PC-3 (cell line): ENCODE results near the gene C1orf159. TPM values are rescaled to one million over a fixed set of nuclear protein-coding genes. Genes with fewer than 3 reads are reported as not detected.

ENCODE experiments used
- ATAC-seq: fragments of 200-7000 bp; cut with Tn5 transposase; 2 replicates; pipeline ENCODE4 v1.9.1; 2020; ENCODE audit warnings: mild to moderate bottlenecking, moderate library complexity
- BruUV-seq: library from RNA; stranded (reverse); fragments of 400-500 nt; replicated peaks from 2 replicates; lab custom pipeline; 2021; lab: Mats Ljungman, UMichigan
- CTCF ChIA-PET: fragments of 300-600 bp; sonication (Branson Sonifier 250); formaldehyde crosslinking; loops from one replicate; lab custom pipeline; 2022; ENCODE audit warnings: antibody characterized with exemption; lab: Charles Lee
- POLR2A ChIA-PET: fragments of 300-600 bp; sonication (Branson Sonifier 250); formaldehyde crosslinking; loops from one replicate; lab custom pipeline; 2022; ENCODE audit warnings: antibody characterized with exemption; ENCODE audit not compliant: unreplicated experiment; lab: Charles Lee
- DNase-seq: peaks from one replicate; pipeline ENCODE4 v3.0.0-alpha.2; 2015
- H2AFZ ChIP-seq: fragments of 300-600 bp; sonication (generic); 2 replicates; pipeline ENCODE4 v1.6.0; 2016; ENCODE audit warnings: antibody characterized with exemption, low read length
- H3F3A ChIP-seq: fragments of 300-600 bp; sonication (generic); one replicate; pipeline ENCODE4 v1.6.0; 2017; ENCODE audit warnings: antibody characterized with exemption, low read length, control low read depth, mild to moderate bottlenecking; ENCODE audit not compliant: unreplicated experiment
- H3K27ac ChIP-seq: fragments of 300-600 bp; sonication (generic); 2 replicates; pipeline ENCODE4 v1.5.1; 2016; ENCODE audit warnings: mild to moderate bottlenecking, low read length
- H3K27me3 ChIP-seq: fragments of 300-600 bp; sonication (generic); 2 replicates; pipeline ENCODE4 v1.6.1; 2016; ENCODE audit warnings: low read length, mixed read lengths
- H3K36me3 ChIP-seq: fragments of 300-600 bp; sonication (generic); 2 replicates; pipeline ENCODE4 v1.6.1; 2016; ENCODE audit warnings: low read depth, mixed run types, low read length, mixed read lengths
- H3K4me1 ChIP-seq: fragments of 300-600 bp; sonication (generic); 2 replicates; pipeline ENCODE4 v1.5.1; 2016; ENCODE audit warnings: low read length; ENCODE audit not compliant: insufficient read depth
- H3K4me2 ChIP-seq: fragments of 300-600 bp; sonication (generic); 2 replicates; pipeline ENCODE4 v1.6.0; 2016; ENCODE audit warnings: low read length
- H3K4me3 ChIP-seq: fragments of 300-600 bp; sonication (generic); 2 replicates; pipeline ENCODE4 v1.5.1; 2016; ENCODE audit warnings: mild to moderate bottlenecking, low read length, mixed read lengths
- H3K79me2 ChIP-seq: fragments of 300-600 bp; sonication (generic); 2 replicates; pipeline ENCODE4 v1.6.1; 2017; ENCODE audit warnings: low read length, mixed read lengths
- H3K9ac ChIP-seq: fragments of 300-600 bp; sonication (generic); 2 replicates; pipeline ENCODE4 v1.6.0; 2016; ENCODE audit warnings: mild to moderate bottlenecking, low read length
- H3K9me2 ChIP-seq: fragments of 300-600 bp; sonication (generic); replicated peaks from 2 replicates; pipeline ENCODE4 v1.6.1; 2016; ENCODE audit warnings: mixed run types, low read length, mixed read lengths
- H3K9me3 ChIP-seq: fragments of 300-600 bp; sonication (generic); 2 replicates; pipeline ENCODE4 v1.6.1; 2016; ENCODE audit warnings: low read length, mixed read lengths
- H4K20me1 ChIP-seq: fragments of 300-600 bp; sonication (generic); 2 replicates; pipeline ENCODE4 v1.6.1; 2016; ENCODE audit warnings: low read length, mixed read lengths
- CTCF ChIP-seq: fragments of 300-600 bp; sonication (generic); conservative IDR thresholded peaks from 2 replicates; pipeline ENCODE4 v1.5.1; 2017; ENCODE audit warnings: antibody characterized with exemption, low read depth, mild to moderate bottlenecking, low read length
- EZH2 ChIP-seq: fragments of 300-600 bp; sonication (generic); IDR thresholded peaks from one replicate; pipeline ENCODE4 v1.6.1; 2017; ENCODE audit warnings: antibody characterized with exemption, mild to moderate bottlenecking, low read length; ENCODE audit not compliant: unreplicated experiment
- EZH2phosphoT487 ChIP-seq: fragments of 300-600 bp; sonication (generic); IDR thresholded peaks from 2 replicates; pipeline ENCODE4 v1.6.1; 2018; ENCODE audit warnings: mild to moderate bottlenecking, antibody characterized with exemption, low read length, borderline replicate concordance
- intact Hi-C: fragments of 100-400 bp; cut with micrococcal nuclease; formaldehyde crosslinking; loops from 2 replicates; pipeline ENCODE4 v1.9.0; 2023
- total RNA-seq: library from RNA; depleted of rRNA; stranded (reverse); fragments of >200 nt; gene quantifications from 2 replicates; pipeline ENCODE4 v1.2.3, GENCODE V29; 2014

C1orf159 gene
- total RNA-seq, 1 experiment from 2014 or later, result 78.0 TPM

- Histone ChIP-seq H3K4me2 (no peak overlapping the region), H3K36me3 (no peaks in the 10 kb centered on the region), H3K79me2 (peaks cover 39% of the 10 kb centered on the region), H4K20me1 (peaks cover 27% of the 10 kb centered on the region), H3K9me3 (no peaks in the 10 kb centered on the region), H3K27ac (no peak overlapping the region), H3K9ac (no peak overlapping the region), H3K4me3 (no peak overlapping the region), H3K27me3 (no peaks in the 10 kb centered on the region), H2AFZ (no peak overlapping the region), H3K9me2 (no peaks in the 10 kb centered on the region), H3F3A (no peaks in the 10 kb centered on the region), H3K4me1 (peaks cover 32% of the 10 kb centered on the region)
- TF ChIP-seq CTCF (no peak), EZH2 (no peak), EZH2phosphoT487 (no peak)
- no TSS peak for BruUV-seq
- no peak for DNase-seq
- POLR2A ChIA-PET, result no interaction called here
- intact Hi-C loops, result no loop called here
- ATAC-seq, result no peak
- CTCF ChIA-PET, result no interaction called here
Observed at GRCh38 chr1:1161683-1162079, 45.8 kb upstream of the C1orf159 start.

- intact Hi-C loops, result no loop called here
- no TSS peak for BruUV-seq
- Histone ChIP-seq H3K27me3 (no peaks in the 10 kb centered on the region), H3K79me2 (peaks cover 35% of the 10 kb centered on the region), H3K36me3 (no peaks in the 10 kb centered on the region), H3K4me1 (peaks cover 32% of the 10 kb centered on the region), H3K4me3 (no peak overlapping the region), H3F3A (no peaks in the 10 kb centered on the region), H4K20me1 (peaks cover 25% of the 10 kb centered on the region), H3K27ac (no peak overlapping the region), H3K9me2 (no peaks in the 10 kb centered on the region), H2AFZ (no peak overlapping the region), H3K4me2 (no peak overlapping the region), H3K9me3 (no peaks in the 10 kb centered on the region), H3K9ac (no peak overlapping the region)
- ChIA-PET POLR2A (no interaction called here), CTCF (no interaction called here)
- DNase-seq, result no peak
- no peak for ATAC-seq
- no peak for TF ChIP-seq EZH2phosphoT487
- no peak for TF ChIP-seq CTCF
- no peak for TF ChIP-seq EZH2
Observed at GRCh38 chr1:1161078-1161682, 45.3 kb upstream of the C1orf159 start.

- intact Hi-C loops, result no loop called here
- H3K9me2 ChIP-seq, result no peaks in the 10 kb centered on the region
- peaks cover 17% of the 10 kb centered on the region for H4K20me1 ChIP-seq
- H3K9me3 ChIP-seq, result no peaks in the 10 kb centered on the region
- no peak overlapping the region for H2AFZ ChIP-seq
- no peak for ATAC-seq
- H3K4me3 ChIP-seq, result no peak overlapping the region
- ChIA-PET CTCF (no interaction called here), POLR2A (no interaction called here)
- H3F3A ChIP-seq, result no peaks in the 10 kb centered on the region
- TF ChIP-seq EZH2phosphoT487 (no peak), CTCF (no peak), EZH2 (no peak)
- no peaks in the 10 kb centered on the region for H3K27me3 ChIP-seq
- H3K4me1 ChIP-seq, result peaks cover 24% of the 10 kb centered on the region
- H3K27ac ChIP-seq, result no peak overlapping the region
- BruUV-seq, result no TSS peak
- no peak overlapping the region for H3K9ac ChIP-seq
- no peaks in the 10 kb centered on the region for H3K36me3 ChIP-seq
- DNase-seq, result no peak
- H3K4me2 ChIP-seq, result no peak overlapping the region
- H3K79me2 ChIP-seq, result peaks cover 27% of the 10 kb centered on the region
Observed at GRCh38 chr1:1160281-1160930, 44.5 kb upstream of the C1orf159 start.
